WI38 (cell line): ENCODE measurements around the gene ADTRP.
"Not testable (repeated sequence)": the region's sequence is repeated elsewhere in the genome, so short reads cannot be mapped to it uniquely, and the experiment has no call there.

Experiments
- H3K4me3 ChIP-seq: 2 replicates; pipeline ENCODE4 v1.5.1; 2011; ENCODE audit warnings: low read depth, mild to moderate bottlenecking, control low read depth, low read length
- CTCF ChIP-seq: IDR thresholded peaks from 2 replicates; pipeline ENCODE4 v1.5.1; 2012; ENCODE audit warnings: low read depth, mild to moderate bottlenecking, control low read depth, low read length

ADTRP gene

DNA sequence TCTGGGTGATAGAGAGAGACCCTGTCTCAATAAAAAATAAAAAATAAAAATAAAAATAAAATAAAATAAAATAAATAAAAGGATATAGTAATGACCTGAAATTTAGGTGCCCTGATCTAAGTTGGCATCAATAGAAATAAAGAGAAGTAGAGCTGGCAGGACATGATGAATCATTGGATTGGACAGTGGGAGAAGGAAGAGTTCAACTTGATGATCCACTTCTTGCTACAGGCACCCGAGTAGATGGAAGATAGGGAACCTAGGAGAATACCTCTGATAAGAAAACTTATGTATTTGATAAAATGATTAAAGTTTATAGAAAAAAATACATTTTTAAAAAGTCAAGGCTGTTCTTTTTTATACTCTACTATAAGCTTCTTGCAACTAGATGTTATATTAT lies 79.0 kb downstream of the ADTRP start:
- TF ChIP-seq CTCF: no peak
- H3K4me3 ChIP-seq: no peak overlapping the region

- TF ChIP-seq CTCF: no peak
- H3K4me3 ChIP-seq: no peak overlapping the region
Observed at GRCh38 chr6:11692451-11693376, 85.9 kb downstream of the ADTRP start.

DNA sequence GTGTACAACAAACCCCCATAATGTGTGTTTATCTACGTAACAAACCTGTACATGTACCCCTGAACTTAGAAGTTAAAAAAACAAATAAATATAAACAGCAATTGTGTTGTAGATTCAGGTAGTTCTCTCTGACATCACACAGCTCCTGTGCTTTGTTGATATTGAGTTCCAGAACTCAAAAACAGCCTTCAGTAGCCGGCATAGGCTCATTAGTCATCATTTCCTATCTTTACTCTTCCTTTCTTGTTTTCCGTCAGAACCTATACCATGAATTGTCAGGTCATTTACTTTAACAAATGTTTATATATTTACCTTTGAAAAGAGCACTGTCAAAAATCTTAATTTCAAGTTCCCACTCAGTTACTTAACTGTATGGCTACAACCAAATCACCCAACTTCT lies 88.8 kb downstream of the ADTRP start:
- H3K4me3 ChIP-seq: no peak overlapping the region
- no peak for TF ChIP-seq CTCF

DNA sequence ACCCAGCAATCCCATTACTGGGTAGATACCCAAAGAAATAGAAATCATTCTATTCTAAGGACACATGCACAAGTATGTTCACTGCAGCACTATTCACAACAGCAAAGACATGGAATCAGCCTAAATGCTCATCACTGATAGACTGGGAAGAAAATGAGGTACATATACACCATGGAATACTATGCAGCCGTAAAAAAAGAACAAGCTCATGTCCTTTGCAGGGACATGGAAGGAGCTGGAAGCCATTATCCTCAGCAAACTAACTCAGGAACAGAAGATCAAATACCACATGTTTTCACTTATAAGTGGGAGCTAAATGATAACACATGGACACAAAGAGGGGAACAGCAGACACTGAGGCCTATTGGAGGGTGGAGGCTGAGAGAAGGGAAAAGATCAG lies 89.2 kb downstream of the ADTRP start:
- not testable (repeated sequence) for H3K4me3 ChIP-seq

DNA sequence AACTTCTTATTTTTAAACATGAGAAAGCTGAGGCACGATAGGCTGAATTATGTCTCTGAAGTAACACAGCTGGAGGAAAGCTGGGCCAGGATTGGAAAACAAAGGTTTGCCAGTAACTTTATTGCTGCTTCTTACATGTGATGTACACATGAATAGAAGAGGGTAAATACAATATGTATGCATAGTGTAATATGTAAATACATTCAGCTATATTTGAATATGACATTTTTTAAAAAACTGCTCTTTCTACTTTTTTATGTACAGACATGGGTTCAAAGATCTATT lies 90.2 kb downstream of the ADTRP start:
- no peak overlapping the region for H3K4me3 ChIP-seq
- TF ChIP-seq CTCF: no peak

- TF ChIP-seq CTCF: no peak
Observed at GRCh38 chr6:11685481-11686093, 93.0 kb downstream of the ADTRP start.

GRCh38 chr6:11684901-11685480 lies 93.6 kb downstream of the ADTRP start:
- no peak for TF ChIP-seq CTCF
- no peak overlapping the region for H3K4me3 ChIP-seq

More at GRCh38 chr6:11685481-11686093, 93.0 kb downstream of the ADTRP start:
- no peak overlapping the region for H3K4me3 ChIP-seq
